ENCODE results near the gene CKS1B.
"Not testable (repeated sequence)": the region's sequence is repeated elsewhere in the genome, so short reads cannot be mapped to it uniquely, and the experiment has no call there.

Gene CKS1B

GRCh38 chr1:154975409-154976059, 1.1 kb downstream of the CKS1B start:
- peaks cover 13% of the 10 kb centered on the region for H4K20me1 ChIP-seq (ENCODE audit: insufficient read depth, low read length)
- H3K79me2 ChIP-seq (ENCODE audit: low read length), result peaks cover 64% of the 10 kb centered on the region
- H3K36me3 ChIP-seq (replicated peaks; ENCODE audit: low read depth, low read length), result peaks cover 18% of the 10 kb centered on the region
- H3K4me3 ChIP-seq (ENCODE audit: low read length), result peak overlapping the region; percentile 88
- H3K9me3 ChIP-seq (ENCODE audit: insufficient read depth, low read length), result no peaks in the 10 kb centered on the region
- TF ChIP-seq, protein P1, sequence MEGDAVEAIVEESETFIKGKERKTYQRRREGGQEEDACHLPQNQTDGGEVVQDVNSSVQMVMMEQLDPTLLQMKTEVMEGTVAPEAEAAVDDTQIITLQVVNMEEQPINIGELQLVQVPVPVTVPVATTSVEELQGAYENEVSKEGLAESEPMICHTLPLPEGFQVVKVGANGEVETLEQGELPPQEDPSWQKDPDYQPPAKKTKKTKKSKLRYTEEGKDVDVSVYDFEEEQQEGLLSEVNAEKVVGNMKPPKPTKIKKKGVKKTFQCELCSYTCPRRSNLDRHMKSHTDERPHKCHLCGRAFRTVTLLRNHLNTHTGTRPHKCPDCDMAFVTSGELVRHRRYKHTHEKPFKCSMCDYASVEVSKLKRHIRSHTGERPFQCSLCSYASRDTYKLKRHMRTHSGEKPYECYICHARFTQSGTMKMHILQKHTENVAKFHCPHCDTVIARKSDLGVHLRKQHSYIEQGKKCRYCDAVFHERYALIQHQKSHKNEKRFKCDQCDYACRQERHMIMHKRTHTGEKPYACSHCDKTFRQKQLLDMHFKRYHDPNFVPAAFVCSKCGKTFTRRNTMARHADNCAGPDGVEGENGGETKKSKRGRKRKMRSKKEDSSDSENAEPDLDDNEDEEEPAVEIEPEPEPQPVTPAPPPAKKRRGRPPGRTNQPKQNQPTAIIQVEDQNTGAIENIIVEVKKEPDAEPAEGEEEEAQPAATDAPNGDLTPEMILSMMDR (IDR thresholded peaks at IDR 0.05; ENCODE audit: low read depth, low read length), result no peak
- no peak for TF ChIP-seq EZH2phosphoT487 (IDR thresholded peaks at IDR 0.05; ENCODE audit: low read depth)
- peaks cover 32% of the 10 kb centered on the region for H3K4me1 ChIP-seq (ENCODE audit: low read length)
- H3K27ac ChIP-seq (ENCODE audit: low read length), result peak overlapping the region; percentile 91
- H3K9ac ChIP-seq (ENCODE audit: low read length), result peak overlapping the region; percentile 95
- peak overlapping the region; percentile 80 for H3K4me2 ChIP-seq (ENCODE audit: low read length)
- no peak overlapping the region for H2AFZ ChIP-seq (ENCODE audit: low read depth, low read length)
- H3K27me3 ChIP-seq (ENCODE audit: low read depth, low read length), result no peaks in the 10 kb centered on the region

DNA sequence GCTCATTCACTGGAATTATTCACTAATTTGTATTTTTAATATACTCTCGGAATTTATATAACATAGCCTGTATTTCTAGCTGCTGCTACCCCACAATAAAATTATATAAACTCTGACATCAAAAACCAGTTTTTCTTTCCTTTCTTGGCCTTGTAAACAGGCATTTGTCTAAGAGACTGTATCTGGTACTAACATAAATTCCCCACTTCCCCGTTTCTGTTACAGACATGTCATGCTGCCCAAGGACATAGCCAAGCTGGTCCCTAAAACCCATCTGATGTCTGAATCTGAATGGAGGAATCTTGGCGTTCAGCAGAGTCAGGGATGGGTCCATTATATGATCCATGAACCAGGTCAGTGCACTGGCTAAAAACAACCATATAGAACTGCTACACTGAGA, 3.3 kb downstream of the CKS1B start:
- not testable (repeated sequence) for H3K27ac ChIP-seq (ENCODE audit: low read length); H3K27me3 ChIP-seq (ENCODE audit: low read depth, low read length); H3K4me3 ChIP-seq (ENCODE audit: low read length); H2AFZ ChIP-seq (ENCODE audit: low read depth, low read length); H3K4me2 ChIP-seq (ENCODE audit: low read length); H3K9ac ChIP-seq (ENCODE audit: low read length); H3K9me3 ChIP-seq (ENCODE audit: insufficient read depth, low read length)
- H3K36me3 ChIP-seq (replicated peaks; ENCODE audit: low read depth, low read length), result peaks cover 24% of the 10 kb centered on the region
- H4K20me1 ChIP-seq (ENCODE audit: insufficient read depth, low read length), result peaks cover 13% of the 10 kb centered on the region
- peaks cover 72% of the 10 kb centered on the region for H3K79me2 ChIP-seq (ENCODE audit: low read length)
- peaks cover 29% of the 10 kb centered on the region for H3K4me1 ChIP-seq (ENCODE audit: low read length)

DNA sequence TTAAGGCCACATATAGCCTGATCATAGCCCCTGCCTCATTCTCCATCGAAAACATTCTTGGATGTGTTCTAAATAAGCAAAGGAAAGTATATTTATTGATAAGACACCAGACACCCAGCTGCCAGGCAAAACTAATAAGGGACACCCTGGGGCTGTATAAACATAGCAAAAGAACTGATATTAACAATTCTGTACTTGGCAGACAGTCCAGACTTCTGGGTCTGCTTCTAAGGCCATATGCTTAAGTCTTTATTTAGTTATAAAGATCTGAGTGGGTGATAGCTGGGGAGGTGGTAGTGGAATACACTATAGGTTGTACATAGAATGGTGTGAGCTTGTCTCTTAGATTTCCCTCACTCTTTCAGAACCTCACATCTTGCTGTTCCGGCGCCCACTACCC, 3.9 kb downstream of the CKS1B start:
- H3K36me3 ChIP-seq (replicated peaks; ENCODE audit: low read depth, low read length), result peaks cover 24% of the 10 kb centered on the region
- no peaks in the 10 kb centered on the region for H3K27me3 ChIP-seq (ENCODE audit: low read depth, low read length)
- no peak overlapping the region for H3K4me2 ChIP-seq (ENCODE audit: low read length)
- H3K4me3 ChIP-seq (ENCODE audit: low read length), result no peak overlapping the region
- peaks cover 13% of the 10 kb centered on the region for H4K20me1 ChIP-seq (ENCODE audit: insufficient read depth, low read length)
- peaks cover 71% of the 10 kb centered on the region for H3K79me2 ChIP-seq (ENCODE audit: low read length)
- no peak overlapping the region for H3K9ac ChIP-seq (ENCODE audit: low read length)
- no peak for TF ChIP-seq EZH2phosphoT487 (IDR thresholded peaks at IDR 0.05; ENCODE audit: low read depth)
- TF ChIP-seq, protein P1 (IDR thresholded peaks at IDR 0.05; ENCODE audit: low read depth, low read length), result no peak
- H2AFZ ChIP-seq (ENCODE audit: low read depth, low read length), result no peak overlapping the region
- no peak overlapping the region for H3K27ac ChIP-seq (ENCODE audit: low read length)
- no peaks in the 10 kb centered on the region for H3K9me3 ChIP-seq (ENCODE audit: insufficient read depth, low read length)
- peaks cover 25% of the 10 kb centered on the region for H3K4me1 ChIP-seq (ENCODE audit: low read length)

GRCh38 chr1:154982341-154982740, 7.9 kb downstream of the CKS1B start:
- H3K4me2 ChIP-seq (ENCODE audit: low read length), result peak overlapping the region; percentile 98
- H3K9me3 ChIP-seq (ENCODE audit: insufficient read depth, low read length), result no peaks in the 10 kb centered on the region
- no peaks in the 10 kb centered on the region for H3K27me3 ChIP-seq (ENCODE audit: low read depth, low read length)
- peaks cover 2% of the 10 kb centered on the region; the same call in 1 of the 2 replicates for H4K20me1 ChIP-seq (ENCODE audit: insufficient read depth, low read length)
- peak overlapping the region; percentile 91 for H3K4me3 ChIP-seq (ENCODE audit: low read length)
- peak overlapping the region; percentile 77 for H2AFZ ChIP-seq (ENCODE audit: low read depth, low read length)
- H3K36me3 ChIP-seq (replicated peaks; ENCODE audit: low read depth, low read length), result peaks cover 29% of the 10 kb centered on the region
- peaks cover 21% of the 10 kb centered on the region for H3K4me1 ChIP-seq (ENCODE audit: low read length)
- H3K27ac ChIP-seq (ENCODE audit: low read length), result peak overlapping the region; percentile 79
- H3K79me2 ChIP-seq (ENCODE audit: low read length), result peaks cover 80% of the 10 kb centered on the region
- TF ChIP-seq EZH2phosphoT487 (IDR thresholded peaks at IDR 0.05; ENCODE audit: low read depth), result no peak
- TF ChIP-seq, protein P1 (IDR thresholded peaks at IDR 0.05; ENCODE audit: low read depth, low read length), result no peak
- H3K9ac ChIP-seq (ENCODE audit: low read length), result peak overlapping the region; percentile 88
